GM21423 (cell line): ENCODE results near the gene GIPC1.
"Not testable (repeated sequence)": the region's sequence is repeated elsewhere in the genome, so short reads cannot be mapped to it uniquely, and the experiment has no call there.

Experiments used
- ATAC-seq: cut with Tn5 transposase; IDR thresholded peaks from one replicate; pipeline ENCODE4 v1.9.1; 2021; ENCODE audit warnings: mild to moderate bottlenecking, moderate library complexity; ENCODE audit not compliant: unreplicated experiment

Gene GIPC1

GRCh38 chr19:14519245-14519859 is 23.4 kb upstream of the GIPC1 start:
- no peak for ATAC-seq

GRCh38 chr19:14517840-14518505 is 22.0 kb upstream of the GIPC1 start, which contains the start of gene DNAJB1:
TSS of gene DNAJB1 (minus strand) at chr19:14518397. CDS start at chr19:14518349, 48 bp downstream.
- ATAC-seq = peak; percentile 61

- no peak for ATAC-seq
Measured at GRCh38 chr19:14517446-14517839, 21.5 kb upstream of the GIPC1 start.

GRCh38 chr19:14516746-14517438 is 21.0 kb upstream of the GIPC1 start:
- ATAC-seq = no peak

GRCh38 chr19:14516048-14516534 is 20.2 kb upstream of the GIPC1 start:
- no peak for ATAC-seq

- no peak for ATAC-seq
Measured at GRCh38 chr19:14515501-14516047, 19.6 kb upstream of the GIPC1 start.

GRCh38 chr19:14514215-14514863 is 18.4 kb upstream of the GIPC1 start:
- ATAC-seq = no peak

GRCh38 chr19:14512406-14512961 is 16.6 kb upstream of the GIPC1 start:
- no peak for ATAC-seq

- ATAC-seq = no peak
Measured at GRCh38 chr19:14511229-14511593, 15.3 kb upstream of the GIPC1 start.

GRCh38 chr19:14510311-14511228 is 14.6 kb upstream of the GIPC1 start:
- no peak for ATAC-seq

GRCh38 chr19:14507704-14508542 is 12.0 kb upstream of the GIPC1 start:
- no peak for ATAC-seq

GRCh38 chr19:14505488-14506239 is 9.7 kb upstream of the GIPC1 start:
- no peak for ATAC-seq

- ATAC-seq = not testable (repeated sequence)
Measured at GRCh38 chr19:14504575-14504974, 8.6 kb upstream of the GIPC1 start.

GRCh38 chr19:14503285-14503684 is 7.4 kb upstream of the GIPC1 start:
- no peak for ATAC-seq

GRCh38 chr19:14502334-14503092 is 6.6 kb upstream of the GIPC1 start:
- ATAC-seq = no peak

GRCh38 chr19:14497228-14497921 is 1.4 kb upstream of the GIPC1 start:
- no peak for ATAC-seq

- ATAC-seq = no peak
Measured at GRCh38 chr19:14496834-14497227, 904 bp upstream of the GIPC1 start.
